GM12872 (cell line): ENCODE measurements around the gene DGAT2.

Experiments
- TF ChIP-seq, protein P1 (sequence below): IDR thresholded peaks from 3 replicates; pipeline ENCODE4 v1.5.1; 2011; ENCODE audit warnings: low read depth, mild to moderate bottlenecking, low read length, moderate library complexity; ENCODE audit not compliant: insufficient read depth

DGAT2 gene

DNA sequence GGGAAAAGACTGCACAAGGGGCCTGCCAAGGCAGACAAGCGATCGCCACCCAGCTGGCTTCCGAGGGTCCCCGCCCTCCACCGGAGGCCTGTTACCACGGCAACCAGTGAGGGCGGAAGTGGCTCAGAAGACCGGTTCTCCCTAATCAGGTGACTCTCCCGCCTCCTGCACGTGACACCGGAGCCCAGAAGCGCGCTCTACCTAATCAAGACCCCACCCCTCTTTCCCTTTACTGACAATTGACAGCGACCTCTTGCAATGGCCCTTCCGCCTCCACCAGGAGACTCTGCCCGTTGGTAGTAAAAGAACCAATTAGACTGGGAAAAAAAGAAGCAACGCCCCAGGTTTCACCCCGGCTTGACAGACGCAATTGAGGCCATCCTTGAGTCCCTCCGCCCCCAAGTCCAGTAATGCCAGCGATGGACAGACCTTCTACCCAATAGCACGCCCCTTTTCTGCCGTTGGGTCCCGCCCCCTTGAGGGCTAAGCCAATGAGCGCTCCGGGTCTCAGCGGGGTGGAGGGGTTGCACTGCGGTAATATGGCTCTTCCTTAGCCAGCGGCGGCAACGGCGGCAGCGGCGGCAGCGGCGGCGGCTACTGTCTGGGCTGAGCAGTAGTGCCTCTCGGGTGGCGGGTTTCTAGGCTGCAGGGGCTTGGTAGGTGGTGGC is 46.2 kb downstream of the DGAT2 start, which contains the start of gene UVRAG:
TSS of gene UVRAG (plus strand) at position 534 of the 668 bp plus-strand sequence. CDS start 198 bp downstream, outside the sequence.
- TF ChIP-seq, protein P1, sequence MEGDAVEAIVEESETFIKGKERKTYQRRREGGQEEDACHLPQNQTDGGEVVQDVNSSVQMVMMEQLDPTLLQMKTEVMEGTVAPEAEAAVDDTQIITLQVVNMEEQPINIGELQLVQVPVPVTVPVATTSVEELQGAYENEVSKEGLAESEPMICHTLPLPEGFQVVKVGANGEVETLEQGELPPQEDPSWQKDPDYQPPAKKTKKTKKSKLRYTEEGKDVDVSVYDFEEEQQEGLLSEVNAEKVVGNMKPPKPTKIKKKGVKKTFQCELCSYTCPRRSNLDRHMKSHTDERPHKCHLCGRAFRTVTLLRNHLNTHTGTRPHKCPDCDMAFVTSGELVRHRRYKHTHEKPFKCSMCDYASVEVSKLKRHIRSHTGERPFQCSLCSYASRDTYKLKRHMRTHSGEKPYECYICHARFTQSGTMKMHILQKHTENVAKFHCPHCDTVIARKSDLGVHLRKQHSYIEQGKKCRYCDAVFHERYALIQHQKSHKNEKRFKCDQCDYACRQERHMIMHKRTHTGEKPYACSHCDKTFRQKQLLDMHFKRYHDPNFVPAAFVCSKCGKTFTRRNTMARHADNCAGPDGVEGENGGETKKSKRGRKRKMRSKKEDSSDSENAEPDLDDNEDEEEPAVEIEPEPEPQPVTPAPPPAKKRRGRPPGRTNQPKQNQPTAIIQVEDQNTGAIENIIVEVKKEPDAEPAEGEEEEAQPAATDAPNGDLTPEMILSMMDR: no peak

DNA sequence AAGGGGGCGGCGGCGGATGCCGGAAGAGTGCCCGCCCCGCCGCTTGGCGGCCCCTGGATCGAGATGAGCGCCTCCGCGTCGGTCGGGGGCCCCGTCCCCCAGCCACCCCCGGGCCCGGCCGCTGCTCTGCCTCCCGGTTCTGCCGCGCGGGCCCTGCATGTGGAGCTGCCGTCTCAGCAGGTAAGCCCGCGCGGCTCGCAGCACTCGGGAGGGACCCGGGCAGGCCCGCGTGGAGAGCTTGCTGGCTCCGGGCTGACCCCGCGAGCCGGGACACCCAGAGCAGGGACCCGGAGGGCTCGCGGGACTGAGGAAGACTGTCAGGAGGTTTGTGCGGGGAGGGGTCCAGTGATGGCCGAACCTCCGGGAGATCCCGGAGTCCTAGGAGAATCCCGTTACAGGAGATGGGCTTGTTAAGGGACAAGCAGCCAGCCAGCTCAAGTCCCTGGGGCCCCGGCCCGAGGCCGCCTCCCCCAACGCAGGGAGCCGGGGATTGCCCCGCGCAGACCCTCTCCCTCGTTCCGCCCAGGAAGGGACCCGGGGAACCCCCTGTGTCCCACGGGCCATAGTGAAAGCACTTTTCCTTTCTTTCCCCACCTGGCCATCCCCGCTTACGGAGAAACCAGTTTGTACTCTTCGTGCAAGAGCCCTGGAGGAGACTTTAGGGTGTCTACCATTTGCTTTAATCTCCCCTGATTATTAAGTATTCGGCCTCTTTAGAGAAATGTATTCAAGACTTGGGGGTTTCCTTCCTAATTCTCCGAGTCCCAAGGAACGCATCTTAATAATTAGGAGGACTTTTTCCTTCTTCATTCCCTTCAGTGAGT is 47.0 kb downstream of the DGAT2 start:
- TF ChIP-seq, protein P1: no peak

DNA sequence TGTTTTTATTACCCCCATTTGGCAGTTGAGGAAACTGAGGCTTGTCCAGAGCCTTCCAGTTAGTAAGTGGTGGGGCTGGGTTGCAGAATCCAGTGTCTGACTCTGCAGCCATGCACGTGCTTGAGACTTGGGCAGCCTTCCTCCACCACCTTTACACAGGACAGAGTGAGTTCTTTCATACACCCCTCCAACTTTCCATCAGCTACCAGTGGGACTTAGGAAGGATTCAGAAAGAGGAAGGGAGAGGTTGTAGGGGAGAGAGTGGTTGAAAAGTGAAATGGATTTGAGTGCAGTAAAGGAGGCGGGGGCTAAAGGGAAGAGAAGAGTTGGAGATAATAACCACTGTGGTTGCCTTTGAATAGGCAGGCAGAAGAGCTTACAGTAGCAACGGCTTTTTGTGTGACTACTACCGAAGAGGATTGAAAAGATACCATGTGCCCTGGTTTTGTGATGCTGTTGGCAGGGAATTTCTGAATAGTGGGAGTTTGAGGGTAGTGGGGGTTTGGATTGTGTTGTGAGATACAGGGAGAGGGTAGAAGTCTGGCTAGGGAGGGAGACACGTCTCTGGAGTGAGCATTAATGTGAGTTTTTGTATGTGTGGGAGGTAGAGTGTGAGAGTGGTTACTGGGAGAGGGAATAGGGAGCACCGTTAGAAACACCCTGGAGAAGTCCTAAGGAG is 48.1 kb downstream of the DGAT2 start:
- TF ChIP-seq, protein P1: no peak

DNA sequence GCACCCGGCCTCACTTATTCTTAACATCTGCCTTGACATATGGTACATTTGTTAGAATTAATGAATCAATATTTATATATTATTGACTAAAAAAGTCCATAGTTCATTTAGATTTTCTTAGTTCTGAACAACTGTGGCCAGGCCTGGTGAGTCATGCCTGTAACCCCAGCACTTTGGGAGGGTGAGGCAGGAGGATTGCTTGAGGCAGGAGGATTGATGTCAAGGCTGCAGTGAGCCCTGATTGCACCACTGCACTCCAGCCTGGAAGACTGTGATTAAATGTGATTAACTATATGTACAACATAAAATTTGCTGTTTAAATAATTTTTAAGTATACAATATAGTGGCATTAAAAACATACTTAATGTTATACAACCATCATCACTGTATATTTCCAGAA is 52.1 kb downstream of the DGAT2 start:
- TF ChIP-seq, protein P1: no peak

DNA sequence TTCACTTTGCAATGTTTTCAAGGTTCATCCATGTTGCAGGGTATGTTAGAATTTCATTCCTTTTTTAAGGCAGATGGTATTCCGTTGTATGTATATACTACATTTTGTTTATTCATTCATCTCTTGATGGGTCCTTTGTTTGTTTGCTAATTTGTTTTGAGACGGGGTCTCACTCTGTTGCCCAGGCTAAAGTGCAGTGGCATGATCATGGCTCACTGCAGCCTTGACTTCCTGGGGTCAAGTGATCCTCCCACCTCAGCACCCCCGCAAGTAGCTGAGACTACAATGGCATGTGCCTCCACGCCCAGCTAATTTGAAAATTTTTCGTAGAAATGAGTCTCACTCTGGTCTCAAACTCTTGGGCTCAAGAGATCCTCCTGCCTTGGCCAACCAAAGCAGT is 52.6 kb downstream of the DGAT2 start:
- TF ChIP-seq, protein P1: no peak

DNA sequence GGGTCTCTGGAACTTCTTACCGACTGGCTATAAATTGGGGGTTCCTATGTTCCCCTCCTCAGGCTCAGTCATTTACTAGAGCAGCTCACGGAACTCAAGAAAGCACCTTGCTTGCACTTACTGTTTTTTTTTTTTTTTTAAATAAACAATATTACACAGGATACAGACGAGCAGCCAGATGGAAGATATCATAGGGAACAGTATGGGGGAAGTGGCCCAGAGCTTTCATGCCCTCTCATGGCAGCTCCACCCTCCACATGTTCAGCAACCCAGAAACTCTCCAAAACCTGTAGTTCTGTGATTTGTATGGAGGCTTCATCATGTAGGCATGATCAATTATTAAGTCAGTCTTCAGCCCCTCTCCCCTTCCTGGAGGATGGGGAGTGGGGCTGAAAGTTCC is 54.0 kb downstream of the DGAT2 start:
- TF ChIP-seq, protein P1: no peak

DNA sequence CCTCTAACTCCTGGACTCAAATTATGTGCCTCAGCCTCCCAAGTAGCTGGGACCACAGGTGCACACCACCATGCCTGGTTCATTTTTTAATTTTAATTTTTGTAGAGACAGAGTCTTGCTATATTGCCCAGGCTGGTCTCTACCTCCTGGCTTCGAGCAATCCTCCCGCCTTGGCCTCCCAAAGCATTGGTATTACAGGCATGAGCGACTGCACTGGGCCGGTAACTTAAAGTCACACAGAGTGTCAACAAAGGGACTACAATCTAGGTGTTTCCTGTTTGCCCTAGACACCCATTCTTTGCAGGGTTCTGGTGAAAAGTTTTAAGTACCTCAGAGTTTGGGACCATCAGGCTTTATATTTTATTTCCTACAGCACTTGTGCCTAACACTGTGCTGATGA is 54.8 kb downstream of the DGAT2 start:
- TF ChIP-seq, protein P1: no peak
